ENCODE results near the gene SPTB. TPM values are rescaled to one million over a fixed set of nuclear protein-coding genes. Genes with fewer than 3 reads are reported as not detected.

SPTB gene
- total RNA-seq: 14.9 TPM

DNA sequence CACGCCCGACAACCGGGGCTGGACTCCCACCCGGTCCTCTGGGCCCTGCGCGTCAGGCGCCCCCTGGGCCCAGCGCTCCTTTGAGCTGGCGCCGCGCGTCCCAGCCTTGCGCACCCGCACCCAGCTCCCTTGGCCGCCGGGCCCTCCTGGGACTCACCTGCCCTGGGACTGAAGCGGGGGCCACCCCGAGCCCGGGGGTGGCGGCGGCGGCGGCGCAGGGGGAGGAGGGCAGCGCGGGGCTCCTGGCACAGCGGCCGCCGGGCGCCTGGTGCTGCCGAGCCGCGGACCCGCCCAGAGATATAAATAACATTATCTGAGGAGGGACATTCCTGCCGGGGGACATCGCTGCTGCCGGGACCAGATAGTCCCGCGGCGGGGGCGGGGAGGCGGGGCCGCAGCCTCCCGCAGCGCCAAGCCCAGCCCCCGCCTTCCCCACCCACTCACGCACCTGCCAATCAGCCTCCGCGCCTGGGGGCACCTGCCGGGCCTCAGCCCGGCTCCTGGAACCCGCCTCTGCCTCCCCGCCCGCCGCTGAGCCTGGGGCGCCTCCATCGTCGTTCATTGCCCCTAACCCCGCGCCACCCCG, at the start of gene SPTB:
Gene SPTB, minus strand, starts transcription at position 273 of the 586 bp plus-strand sequence. CDS start 56,813 bp downstream, outside the sequence.
- intact Hi-C loops (cut with DNase I): loop anchor here (5.0 kb wide), 1 partner anchor 57 kb away; no protein-coding TSS in a partner anchor
- TF ChIP-seq, protein P1, sequence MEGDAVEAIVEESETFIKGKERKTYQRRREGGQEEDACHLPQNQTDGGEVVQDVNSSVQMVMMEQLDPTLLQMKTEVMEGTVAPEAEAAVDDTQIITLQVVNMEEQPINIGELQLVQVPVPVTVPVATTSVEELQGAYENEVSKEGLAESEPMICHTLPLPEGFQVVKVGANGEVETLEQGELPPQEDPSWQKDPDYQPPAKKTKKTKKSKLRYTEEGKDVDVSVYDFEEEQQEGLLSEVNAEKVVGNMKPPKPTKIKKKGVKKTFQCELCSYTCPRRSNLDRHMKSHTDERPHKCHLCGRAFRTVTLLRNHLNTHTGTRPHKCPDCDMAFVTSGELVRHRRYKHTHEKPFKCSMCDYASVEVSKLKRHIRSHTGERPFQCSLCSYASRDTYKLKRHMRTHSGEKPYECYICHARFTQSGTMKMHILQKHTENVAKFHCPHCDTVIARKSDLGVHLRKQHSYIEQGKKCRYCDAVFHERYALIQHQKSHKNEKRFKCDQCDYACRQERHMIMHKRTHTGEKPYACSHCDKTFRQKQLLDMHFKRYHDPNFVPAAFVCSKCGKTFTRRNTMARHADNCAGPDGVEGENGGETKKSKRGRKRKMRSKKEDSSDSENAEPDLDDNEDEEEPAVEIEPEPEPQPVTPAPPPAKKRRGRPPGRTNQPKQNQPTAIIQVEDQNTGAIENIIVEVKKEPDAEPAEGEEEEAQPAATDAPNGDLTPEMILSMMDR (IDR thresholded peaks at IDR 0.05): no peak
- Histone ChIP-seq H3K4me1 (peaks cover 6 to 10% of the 10 kb centered on the region in 2 donors), H3K36me3 (no peaks in the 10 kb centered on the region), H3K4me3 (peak within 1 kb of the TSS; percentile 65 to 69), H3K27me3 (peaks cover 4% of the 10 kb centered on the region), H3K27ac (no peak within 1 kb of the TSS), H3K9me3 (no peaks in the 10 kb centered on the region)
- DNase-seq (ENCODE audit: low spot score in 2 of 2): no peak

DNA sequence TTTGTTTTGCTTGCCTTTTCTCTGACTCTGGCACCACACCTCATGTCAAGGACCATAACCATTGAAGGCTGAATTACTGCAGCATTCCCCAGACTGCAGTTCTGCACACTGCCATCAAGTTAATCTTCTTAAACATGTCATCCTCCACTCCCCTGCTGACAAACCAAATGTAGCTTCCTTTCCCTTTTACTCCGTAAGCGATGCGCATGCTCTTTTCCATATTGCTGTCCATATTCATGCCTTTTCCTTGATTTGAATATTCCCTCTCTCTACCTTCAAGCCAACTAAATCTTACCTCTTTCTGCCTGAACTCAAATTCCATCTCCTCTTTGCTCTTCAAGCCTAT, 49.3 kb upstream of the SPTB start:
- Histone ChIP-seq H3K27ac (peak overlapping the region; percentile 31 to 63), H3K4me3 (no peak overlapping the region), H3K27me3 (no peaks in the 10 kb centered on the region), H3K36me3 (peaks cover 23 to 54% of the 10 kb centered on the region in 2 donors), H3K9me3 (no peaks in the 10 kb centered on the region), H3K4me1 (peaks cover 4 to 28% of the 10 kb centered on the region in 2 donors)
- no peak for DNase-seq (ENCODE audit: low spot score in 2 of 2)
- TF ChIP-seq, protein P1 (IDR thresholded peaks at IDR 0.05): no peak
- intact Hi-C loops (cut with DNase I): no loop called here

DNA sequence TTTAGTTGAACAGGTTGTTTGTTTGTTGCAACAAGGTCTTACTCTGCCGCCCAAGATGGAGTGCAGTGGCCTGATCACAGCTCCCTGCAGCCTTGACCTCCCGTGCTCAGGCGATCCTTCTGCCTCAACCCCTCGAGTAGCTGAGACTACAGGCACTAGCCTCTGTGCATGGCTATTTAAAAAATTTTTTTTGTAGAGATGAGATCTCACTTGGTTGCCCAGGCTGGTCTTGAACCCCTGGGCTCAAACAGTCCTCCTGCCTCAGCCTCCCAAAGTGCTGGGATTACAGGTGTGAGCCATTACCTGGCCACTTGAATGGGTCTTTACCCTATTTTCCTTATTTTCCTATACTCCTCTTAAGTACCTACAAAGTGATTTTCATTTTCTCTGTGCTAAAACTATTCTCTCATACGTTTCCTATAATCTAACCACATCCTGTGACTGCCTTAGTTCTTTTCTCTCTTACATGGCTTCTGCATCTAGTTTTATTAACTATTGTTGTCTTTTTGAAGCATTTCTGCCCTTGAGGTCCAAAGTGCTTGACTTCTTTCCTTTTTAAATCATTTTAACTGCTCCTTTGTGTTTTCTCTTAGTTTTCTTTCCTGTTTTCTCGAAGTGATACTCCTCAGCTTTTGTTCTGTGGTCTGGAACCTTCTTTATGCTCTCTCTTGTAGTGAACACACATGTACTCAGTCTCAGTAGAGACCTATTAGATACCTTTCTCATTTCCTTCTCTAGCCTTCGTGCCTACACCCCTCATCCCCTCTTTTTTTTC, 48.7 kb upstream of the SPTB start:
- Histone ChIP-seq H3K27me3 (no peaks in the 10 kb centered on the region), H3K27ac (peak overlapping the region; percentile 31 to 63), H3K4me3 (no peak overlapping the region), H3K9me3 (no peaks in the 10 kb centered on the region), H3K4me1 (peaks cover 4 to 28% of the 10 kb centered on the region in 2 donors), H3K36me3 (peaks cover 23 to 50% of the 10 kb centered on the region in 2 donors)
- TF ChIP-seq, protein P1 (IDR thresholded peaks at IDR 0.05): no peak
- intact Hi-C loops (cut with DNase I): no loop called here
- DNase-seq (ENCODE audit: low spot score in 2 of 2): no peak

DNA sequence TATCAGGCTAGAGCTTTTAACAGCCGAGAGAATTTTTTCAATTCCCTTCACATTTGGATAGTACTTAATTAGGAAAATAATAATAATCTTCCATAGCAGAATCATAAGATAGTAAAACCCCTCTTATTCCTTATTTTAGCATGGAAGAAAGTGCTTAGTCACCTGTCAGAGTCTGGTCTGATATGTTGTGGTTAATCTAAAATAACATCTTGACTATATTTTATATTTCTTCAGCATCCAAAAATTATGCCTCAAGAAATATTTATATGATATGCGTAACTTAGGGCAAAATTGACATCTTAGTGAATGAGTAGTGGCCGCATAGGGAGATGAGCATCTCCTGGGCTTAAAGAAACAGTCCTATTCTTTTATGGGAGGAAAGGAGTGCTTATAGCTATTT, 47.3 kb upstream of the SPTB start:
- Histone ChIP-seq H3K27ac (no peak overlapping the region), H3K4me1 (peaks cover 4 to 28% of the 10 kb centered on the region in 2 donors), H3K27me3 (no peaks in the 10 kb centered on the region), H3K9me3 (no peaks in the 10 kb centered on the region), H3K36me3 (peaks cover 23 to 37% of the 10 kb centered on the region in 2 donors), H3K4me3 (no peak overlapping the region)
- DNase-seq (ENCODE audit: low spot score in 2 of 2): no peak
- intact Hi-C loops (cut with DNase I): no loop called here
- TF ChIP-seq, protein P1 (IDR thresholded peaks at IDR 0.05): no peak

DNA sequence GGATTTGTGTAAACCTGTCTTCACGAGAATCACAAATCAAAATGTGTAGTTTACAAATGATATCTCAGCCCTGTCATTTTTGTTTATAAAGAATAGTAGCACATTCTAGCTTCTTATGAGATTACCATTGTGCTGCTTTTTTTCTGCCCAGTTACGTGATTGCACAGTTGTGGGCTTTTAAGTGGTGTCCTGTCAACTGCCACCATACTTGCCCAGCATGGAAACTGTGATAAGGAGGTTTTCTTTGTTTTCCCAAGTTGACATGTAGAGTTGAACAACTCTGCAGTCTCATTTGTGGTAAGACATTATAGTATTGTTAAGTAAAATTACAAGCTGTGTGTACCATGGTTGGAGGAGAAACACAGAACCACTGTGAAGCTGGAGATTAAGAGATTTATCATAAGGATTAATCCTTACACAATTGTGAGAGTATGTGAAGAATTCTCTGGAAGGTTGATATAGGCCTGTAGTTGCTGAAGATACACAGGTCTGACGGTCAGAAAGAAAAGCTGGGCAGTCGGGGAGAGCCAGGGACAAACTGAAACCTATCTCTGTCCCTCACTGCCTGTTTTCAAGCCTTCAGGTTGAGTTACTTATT, 46.8 kb upstream of the SPTB start:
- no peaks in the 10 kb centered on the region for H3K9me3 ChIP-seq
- H3K27me3 ChIP-seq: no peaks in the 10 kb centered on the region
- H3K4me1 ChIP-seq: peaks cover 4 to 28% of the 10 kb centered on the region in 2 donors
- H3K4me3 ChIP-seq: no peak overlapping the region
- intact Hi-C loops (cut with DNase I): no loop called here
- H3K27ac ChIP-seq: no peak overlapping the region
- no peak for DNase-seq (ENCODE audit: low spot score in 2 of 2)
- TF ChIP-seq, protein P1 (IDR thresholded peaks at IDR 0.05): no peak
- peaks cover 21 to 35% of the 10 kb centered on the region in 2 donors for H3K36me3 ChIP-seq

All from ascending aorta (tissue), 2 donors.